Measurements from ENCODE around the gene WASF3.

DNA sequence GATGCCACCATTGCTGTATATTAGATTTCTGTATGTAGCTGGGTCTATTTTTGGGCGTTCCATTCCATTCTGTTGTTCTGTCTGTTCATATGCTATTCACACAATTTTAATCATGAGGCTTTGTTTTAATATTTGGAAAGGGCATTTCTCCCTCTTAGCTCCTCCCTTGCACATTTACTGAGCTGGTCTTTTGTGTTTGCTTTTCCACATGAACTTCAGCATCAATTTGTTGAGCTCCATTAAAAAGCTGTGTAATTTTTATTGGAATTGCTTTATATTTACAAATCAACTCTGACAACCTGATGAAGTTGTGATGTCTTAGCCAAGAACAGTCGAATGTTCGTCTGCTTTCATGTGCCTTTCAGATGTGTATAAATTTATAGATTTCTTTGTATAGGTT is 14.0 kb downstream of the WASF3 start:
- TF ChIP-seq EZH2 (IDR thresholded peaks at IDR 0.05; ENCODE audit: low read length, unreplicated experiment), result no peak
- TF ChIP-seq, protein P1, sequence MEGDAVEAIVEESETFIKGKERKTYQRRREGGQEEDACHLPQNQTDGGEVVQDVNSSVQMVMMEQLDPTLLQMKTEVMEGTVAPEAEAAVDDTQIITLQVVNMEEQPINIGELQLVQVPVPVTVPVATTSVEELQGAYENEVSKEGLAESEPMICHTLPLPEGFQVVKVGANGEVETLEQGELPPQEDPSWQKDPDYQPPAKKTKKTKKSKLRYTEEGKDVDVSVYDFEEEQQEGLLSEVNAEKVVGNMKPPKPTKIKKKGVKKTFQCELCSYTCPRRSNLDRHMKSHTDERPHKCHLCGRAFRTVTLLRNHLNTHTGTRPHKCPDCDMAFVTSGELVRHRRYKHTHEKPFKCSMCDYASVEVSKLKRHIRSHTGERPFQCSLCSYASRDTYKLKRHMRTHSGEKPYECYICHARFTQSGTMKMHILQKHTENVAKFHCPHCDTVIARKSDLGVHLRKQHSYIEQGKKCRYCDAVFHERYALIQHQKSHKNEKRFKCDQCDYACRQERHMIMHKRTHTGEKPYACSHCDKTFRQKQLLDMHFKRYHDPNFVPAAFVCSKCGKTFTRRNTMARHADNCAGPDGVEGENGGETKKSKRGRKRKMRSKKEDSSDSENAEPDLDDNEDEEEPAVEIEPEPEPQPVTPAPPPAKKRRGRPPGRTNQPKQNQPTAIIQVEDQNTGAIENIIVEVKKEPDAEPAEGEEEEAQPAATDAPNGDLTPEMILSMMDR (conservative IDR thresholded peaks at IDR 0.05; ENCODE audit: low read depth, low read length), result no peak

Data from PC-3 (cell line).